NAMALWA (cell line): Measurements from ENCODE around the gene HSPA12A.

ENCODE experiments used
- DNase-seq: peaks from one replicate; pipeline ENCODE4 v3.0.0-alpha.2; 2015; ENCODE audit warnings: low spot score

Gene HSPA12A

GRCh38 chr10:116690356-116691322 lies 51.7 kb downstream of the HSPA12A start:
- DNase-seq, result no peak

DNA sequence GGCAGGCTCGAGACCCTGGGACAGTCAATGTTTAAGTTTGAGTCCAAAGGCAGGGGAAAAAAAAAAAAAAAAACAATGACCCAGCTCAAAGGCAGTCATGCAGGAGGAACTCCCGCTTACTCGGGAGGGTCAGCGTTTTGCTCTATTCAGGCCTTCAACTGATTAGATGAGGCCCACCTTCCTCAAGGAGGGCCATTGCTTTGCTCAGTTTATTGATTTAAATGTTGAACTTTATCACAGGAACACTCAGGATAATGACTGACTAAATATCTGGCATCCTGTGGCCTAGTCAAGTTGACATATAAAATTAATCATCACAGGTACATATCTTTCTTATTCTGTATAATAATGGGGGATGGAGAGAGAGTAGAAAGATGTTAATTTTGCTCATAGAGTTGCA lies 52.6 kb downstream of the HSPA12A start:
- no peak for DNase-seq

- no peak for DNase-seq
Observed at GRCh38 chr10:116688741-116689495, 53.4 kb downstream of the HSPA12A start.

GRCh38 chr10:116688241-116688711 lies 54.1 kb downstream of the HSPA12A start:
- DNase-seq, result no peak

DNA sequence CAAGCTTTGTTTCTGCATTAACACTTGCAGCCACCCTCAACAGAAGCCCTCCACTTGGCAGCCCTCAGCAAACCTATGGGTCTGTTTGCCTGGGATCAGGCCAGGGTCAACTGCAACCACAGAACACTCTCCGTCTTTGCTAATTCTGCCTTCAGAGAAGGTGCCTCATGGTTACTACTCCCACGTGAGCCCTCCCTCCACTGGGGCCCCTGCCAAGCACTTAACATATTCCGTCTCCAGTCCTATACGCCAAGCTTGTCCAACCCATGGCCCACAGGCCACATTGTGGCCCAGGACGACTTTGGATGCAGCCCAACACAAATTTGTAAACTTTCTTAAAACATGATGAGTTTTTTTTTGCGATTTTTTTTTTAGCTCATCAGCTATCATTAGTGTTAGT lies 54.7 kb downstream of the HSPA12A start:
- no peak for DNase-seq

DNA sequence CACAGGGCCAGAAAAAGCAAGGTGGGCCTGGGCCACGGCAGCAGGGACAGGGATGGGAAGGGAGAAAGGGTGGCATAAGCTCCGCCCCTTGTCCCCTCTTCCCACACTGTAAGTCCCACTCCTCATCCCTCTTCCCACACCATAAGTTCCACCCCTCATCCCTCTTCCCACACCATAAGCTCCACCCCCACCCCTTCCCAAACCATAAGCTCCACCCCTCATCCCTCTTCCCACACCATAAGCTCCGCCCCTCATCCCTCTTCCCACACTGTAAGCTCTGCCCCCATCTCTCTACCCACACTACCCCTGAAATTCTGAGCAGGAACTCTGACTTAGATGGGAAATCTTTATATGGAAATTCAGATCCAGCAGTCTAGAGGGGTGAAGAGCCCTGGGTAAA lies 55.7 kb downstream of the HSPA12A start:
- DNase-seq, result no peak

GRCh38 chr10:116685807-116686206 lies 56.6 kb downstream of the HSPA12A start:
- no peak for DNase-seq

DNA sequence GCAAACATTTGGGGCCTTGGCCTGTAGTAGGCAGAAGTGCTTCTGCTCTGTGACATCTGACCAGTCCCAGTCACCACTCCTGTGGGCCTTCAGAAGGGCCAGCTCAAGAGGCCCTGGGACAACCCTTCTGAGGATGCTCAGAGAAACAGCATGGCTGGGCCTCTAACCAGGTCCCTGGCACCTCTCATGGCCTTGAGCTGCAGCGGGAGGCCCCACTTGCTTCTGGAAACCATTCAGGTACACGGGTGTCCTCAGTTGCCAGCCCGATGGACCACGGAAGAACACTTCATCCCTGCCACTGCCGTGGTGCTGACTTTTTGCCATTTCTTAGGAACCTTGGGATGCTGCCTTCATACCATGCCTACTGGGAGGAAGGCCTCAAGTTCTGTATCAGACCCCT lies 57.6 kb downstream of the HSPA12A start:
- DNase-seq, result no peak

GRCh38 chr10:116683821-116684220 lies 58.5 kb downstream of the HSPA12A start:
- no peak for DNase-seq

GRCh38 chr10:116683166-116683565 lies 59.2 kb downstream of the HSPA12A start:
- DNase-seq, result no peak

GRCh38 chr10:116679351-116679750 lies 63.0 kb downstream of the HSPA12A start:
- no peak for DNase-seq

DNA sequence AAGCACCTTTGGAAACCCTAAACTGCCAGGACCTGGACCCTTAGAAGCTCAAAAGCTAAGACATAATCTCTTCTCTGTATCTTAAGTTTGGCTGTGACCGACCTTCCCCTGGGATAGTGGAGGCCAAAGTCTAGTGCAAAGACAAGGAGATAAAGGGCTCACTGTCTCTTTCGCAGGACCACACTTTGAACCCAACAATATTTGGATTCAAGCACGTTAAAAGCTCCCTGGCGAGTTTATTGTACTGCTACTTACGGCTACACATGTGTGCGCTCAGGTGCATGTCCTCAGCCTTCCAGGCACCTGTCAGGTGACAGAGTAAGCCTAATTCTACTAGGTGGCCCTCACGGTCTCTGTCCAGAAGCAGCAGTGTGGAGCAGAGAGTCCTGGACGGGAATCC lies 65.7 kb downstream of the HSPA12A start:
- DNase-seq, result no peak

DNA sequence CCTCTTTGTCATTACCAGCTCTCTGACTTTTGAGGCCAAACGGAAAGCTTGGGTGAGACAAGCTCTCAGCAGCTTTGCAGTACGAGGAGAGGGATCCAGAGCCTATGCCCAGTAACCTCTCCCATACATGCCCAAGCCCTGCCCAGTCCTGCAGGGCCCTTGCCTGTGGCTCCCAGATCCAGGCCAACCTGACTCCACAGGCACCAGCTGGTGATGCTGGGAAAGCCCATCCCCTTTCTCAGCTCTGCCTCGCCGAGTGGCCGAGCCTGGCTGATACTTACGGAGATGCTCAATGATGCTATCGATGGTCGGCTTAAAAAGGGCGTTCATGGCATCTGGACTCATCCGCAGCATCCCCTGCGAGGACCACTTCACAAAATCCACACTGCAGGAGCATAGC lies 66.2 kb downstream of the HSPA12A start:
- no peak for DNase-seq

DNA sequence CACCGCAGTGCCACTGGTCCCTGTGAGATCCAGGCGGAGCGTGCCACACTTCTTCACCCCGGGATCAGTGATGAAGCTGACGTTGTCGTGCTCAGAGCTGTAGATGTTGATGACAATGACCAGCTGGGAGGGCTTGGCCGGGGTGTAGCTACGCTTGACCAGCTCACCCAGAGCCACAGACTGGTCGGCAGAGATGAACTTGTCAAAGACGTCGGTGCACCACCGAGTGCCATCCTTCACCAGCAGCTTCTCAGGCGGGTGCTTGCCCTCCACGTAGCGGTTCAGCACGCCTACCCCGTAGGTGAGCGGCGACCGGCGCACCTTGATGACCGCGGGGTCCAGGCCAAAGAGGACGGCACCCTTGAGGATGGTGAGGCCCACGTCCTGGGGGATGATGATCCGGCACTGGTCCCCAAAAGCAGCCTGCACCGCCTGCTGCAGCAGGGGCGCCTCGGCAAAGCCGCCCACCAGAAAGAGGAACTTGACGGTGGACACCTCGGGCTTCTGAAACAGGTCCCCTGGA lies 67.4 kb downstream of the HSPA12A start:
- no peak for DNase-seq

GRCh38 chr10:116673866-116674265 lies 68.5 kb downstream of the HSPA12A start:
- no peak for DNase-seq

- no peak for DNase-seq
Observed at GRCh38 chr10:116672891-116673290, 69.5 kb downstream of the HSPA12A start.

GRCh38 chr10:116671274-116671926 lies 71.0 kb downstream of the HSPA12A start:
- no peak for DNase-seq

DNA sequence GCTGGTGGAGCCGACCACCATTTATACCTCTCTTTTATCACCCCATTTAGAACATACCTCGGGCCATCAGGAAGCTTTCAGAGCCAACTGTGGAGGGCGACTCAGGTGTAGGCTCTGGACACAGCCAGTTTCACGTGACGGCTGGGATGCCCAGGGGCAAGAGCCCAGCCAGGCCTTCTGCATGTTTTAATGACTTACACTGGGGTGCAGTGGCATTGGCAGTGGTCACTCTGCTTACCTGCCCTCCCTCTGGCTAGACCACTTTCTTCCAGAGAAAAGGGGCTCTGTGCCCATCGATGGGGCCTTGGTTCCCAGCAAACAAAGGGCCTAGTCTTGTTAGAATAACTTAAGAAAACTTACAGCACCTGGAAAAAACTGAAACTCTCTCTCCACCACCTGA lies 71.7 kb downstream of the HSPA12A start:
- no peak for DNase-seq

DNA sequence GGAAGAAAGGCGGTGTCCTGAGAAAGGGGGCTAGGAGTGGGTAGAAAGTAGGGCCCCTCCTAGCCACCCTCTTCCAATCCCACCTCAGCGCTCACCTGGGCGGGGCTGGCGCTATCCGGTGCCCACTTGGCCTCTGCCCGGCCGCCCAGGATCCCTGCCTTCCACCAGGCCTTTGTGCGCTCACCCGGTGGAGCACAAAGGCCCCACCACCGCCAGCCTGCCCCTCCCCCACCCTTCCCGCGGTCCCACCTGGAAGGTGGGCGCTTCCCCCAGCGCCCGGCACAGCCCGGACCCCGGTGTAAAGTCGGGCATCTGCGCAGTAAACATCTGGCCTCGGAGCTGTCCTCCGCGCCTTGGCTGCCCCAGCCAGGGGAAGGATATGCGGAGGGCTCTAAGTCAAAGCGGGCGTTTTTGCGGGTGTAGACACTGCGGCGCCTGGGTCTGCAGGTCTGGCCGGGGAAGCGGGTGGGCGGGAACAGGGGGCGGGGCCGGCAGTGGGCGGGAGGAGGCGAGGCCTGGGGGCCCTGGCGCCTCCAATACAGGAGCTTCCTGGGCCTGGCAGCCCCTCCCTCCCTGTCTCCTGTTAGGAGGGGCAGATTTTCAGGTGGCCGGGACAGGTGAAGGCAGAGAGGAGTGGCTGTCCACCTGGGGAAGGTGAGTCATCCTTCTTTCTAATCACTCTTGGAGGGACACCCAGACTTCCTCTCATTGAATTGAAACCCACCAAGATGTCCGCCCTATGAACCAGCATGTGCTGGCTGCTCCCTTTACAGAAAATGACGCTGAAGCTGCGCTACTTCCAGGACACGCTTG lies 72.3 kb downstream of the HSPA12A start:
- DNase-seq, result no peak

- no peak for DNase-seq
Observed at GRCh38 chr10:116669080-116669479, 73.3 kb downstream of the HSPA12A start.

DNA sequence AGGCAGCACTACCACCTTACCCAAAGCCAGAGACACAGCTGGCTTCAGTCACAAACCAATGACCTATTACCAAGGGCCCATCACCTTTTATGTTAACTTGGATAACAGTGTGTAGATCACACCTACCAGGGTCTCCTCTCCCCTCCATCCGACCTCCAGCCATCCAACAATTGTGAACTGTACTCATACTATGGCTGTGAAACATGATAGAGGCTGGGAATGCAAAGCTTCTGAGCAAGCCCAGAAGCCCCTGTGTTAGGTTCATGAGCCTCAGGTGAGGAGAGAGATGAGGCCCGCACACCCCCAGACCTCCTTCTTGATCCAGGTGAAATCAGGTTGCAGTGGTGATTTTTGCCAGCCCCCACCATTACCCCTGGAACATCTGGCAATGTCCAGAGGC lies 73.9 kb downstream of the HSPA12A start:
- no peak for DNase-seq
